Measurements from ENCODE around the gene TOM1.

Gene TOM1

GRCh38 chr22:35299673-35300499 lies at the start of gene TOM1:
TOM1 (plus strand) TSS chr22:35299894; CDS start chr22:35299929, 35 bp downstream.
- DNase-seq (ENCODE audit: low spot score): peak; percentile 98

- no peak for DNase-seq (ENCODE audit: low spot score)
Measured at GRCh38 chr22:35250156-35250555, 49.5 kb upstream of the TOM1 start.

- no peak for DNase-seq (ENCODE audit: low spot score)
Measured at GRCh38 chr22:35253946-35254345, 45.7 kb upstream of the TOM1 start.

GRCh38 chr22:35257002-35257320 lies 42.7 kb upstream of the TOM1 start:
- no peak for DNase-seq (ENCODE audit: low spot score)

GRCh38 chr22:35257321-35258190 lies 42.1 kb upstream of the TOM1 start, which contains the start of gene HMGXB4:
HMGXB4 (plus strand) TSS chr22:35257493; CDS start chr22:35262391, 4,898 bp downstream.
- DNase-seq (ENCODE audit: low spot score): peak; percentile 90

- DNase-seq (ENCODE audit: low spot score): no peak
Measured at GRCh38 chr22:35258191-35258988, 41.3 kb upstream of the TOM1 start.

- no peak for DNase-seq (ENCODE audit: low spot score)
Measured at GRCh38 chr22:35264986-35265385, 34.7 kb upstream of the TOM1 start.

GRCh38 chr22:35266277-35266676 lies 33.4 kb upstream of the TOM1 start:
- no peak for DNase-seq (ENCODE audit: low spot score)

GRCh38 chr22:35269630-35270029 lies 30.1 kb upstream of the TOM1 start:
- DNase-seq (ENCODE audit: low spot score): no peak

- no peak for DNase-seq (ENCODE audit: low spot score)
Measured at GRCh38 chr22:35274154-35274871, 25.4 kb upstream of the TOM1 start.

GRCh38 chr22:35275580-35275979 lies 24.1 kb upstream of the TOM1 start:
- DNase-seq (ENCODE audit: low spot score): no peak

GRCh38 chr22:35276019-35276418 lies 23.7 kb upstream of the TOM1 start:
- peak; percentile 26 for DNase-seq (ENCODE audit: low spot score)

GRCh38 chr22:35288116-35288515 lies 11.6 kb upstream of the TOM1 start:
- no peak for DNase-seq (ENCODE audit: low spot score)

GRCh38 chr22:35292786-35293185 lies 6.9 kb upstream of the TOM1 start:
- no peak for DNase-seq (ENCODE audit: low spot score)

- no peak for DNase-seq (ENCODE audit: low spot score)
Measured at GRCh38 chr22:35296051-35296450, 3.6 kb upstream of the TOM1 start.

- DNase-seq (ENCODE audit: low spot score): no peak
Measured at GRCh38 chr22:35299217-35299672, 449 bp upstream of the TOM1 start.

- DNase-seq (ENCODE audit: low spot score): no peak
Measured at GRCh38 chr22:35301372-35301874, 1.7 kb downstream of the TOM1 start.

GRCh38 chr22:35303029-35303624 lies 3.4 kb downstream of the TOM1 start:
- DNase-seq (ENCODE audit: low spot score): no peak

GRCh38 chr22:35305525-35306070 lies 5.9 kb downstream of the TOM1 start:
- DNase-seq (ENCODE audit: low spot score): no peak

- no peak for DNase-seq (ENCODE audit: low spot score)
Measured at GRCh38 chr22:35306350-35306967, 6.8 kb downstream of the TOM1 start.
